Measurements from ENCODE around the gene HACL1. TPM values are rescaled to one million over a fixed set of nuclear protein-coding genes. Genes with fewer than 3 reads are reported as not detected.
"Not testable (repeated sequence)": the region's sequence is repeated elsewhere in the genome, so short reads cannot be mapped to it uniquely, and the experiment has no call there.

The HACL1 gene
- total RNA-seq, 1 donor from 2014 or later: 19.3 TPM

- intact Hi-C loops (cut with micrococcal nuclease): no loop called here
- peaks cover 44% of the 10 kb centered on the region for H3K36me3 Mint-ChIP-seq (ENCODE audit: low read depth)
- H3K4me1 Mint-ChIP-seq: peaks cover 15% of the 10 kb centered on the region
- H3K4me3 Mint-ChIP-seq: no peak overlapping the region
- peaks cover 2% of the 10 kb centered on the region for H3K27me3 Mint-ChIP-seq
- H3K9me3 Mint-ChIP-seq: peaks cover 15% of the 10 kb centered on the region
- no peak for DNase-seq
- no peak overlapping the region for H3K27ac Mint-ChIP-seq
These were observed 51.5 kb downstream of the HACL1 start for GRCh38 chr3:15549846-15550245.

- no peak overlapping the region for H3K27ac Mint-ChIP-seq
- no peak for DNase-seq
- H3K27me3 Mint-ChIP-seq: peaks cover 2% of the 10 kb centered on the region
- peaks cover 15% of the 10 kb centered on the region for H3K9me3 Mint-ChIP-seq
- peaks cover 25% of the 10 kb centered on the region for H3K36me3 Mint-ChIP-seq (ENCODE audit: low read depth)
- peaks cover 37% of the 10 kb centered on the region for H3K4me1 Mint-ChIP-seq
- intact Hi-C loops (cut with micrococcal nuclease): no loop called here
- H3K4me3 Mint-ChIP-seq: no peak overlapping the region
These were observed 58.8 kb downstream of the HACL1 start for GRCh38 chr3:15542614-15543013.

GRCh38 chr3:15541371-15541770 is 60.0 kb downstream of the HACL1 start:
- H3K27me3 Mint-ChIP-seq: peaks cover 2% of the 10 kb centered on the region
- no peak overlapping the region for H3K4me3 Mint-ChIP-seq
- peaks cover 9% of the 10 kb centered on the region for H3K9me3 Mint-ChIP-seq

GRCh38 chr3:15539066-15539465 is 62.3 kb downstream of the HACL1 start:
- intact Hi-C loops (cut with micrococcal nuclease): loop anchor here (5.0 to 10.0 kb wide), 3 partner anchors 112 to 267 kb away; partner anchors contain the start of genes EAF1 and METTL6
- Mint-ChIP-seq H3K4me1 (peaks cover 63% of the 10 kb centered on the region), H3K9me3 (no peaks in the 10 kb centered on the region)

More at GRCh38 chr3:15541371-15541770, 60.0 kb downstream of the HACL1 start:
- intact Hi-C loops (cut with micrococcal nuclease): no loop called here
- H3K27ac Mint-ChIP-seq: no peak overlapping the region
- peaks cover 48% of the 10 kb centered on the region for H3K4me1 Mint-ChIP-seq
- no peak for DNase-seq
- H3K36me3 Mint-ChIP-seq (ENCODE audit: low read depth): peaks cover 21% of the 10 kb centered on the region

GRCh38 chr3:15538345-15538744 is 63.0 kb downstream of the HACL1 start:
- no peak for DNase-seq
- H3K4me3 Mint-ChIP-seq: peak overlapping the region; percentile 2
- H3K36me3 Mint-ChIP-seq (ENCODE audit: low read depth): peaks cover 13% of the 10 kb centered on the region
- intact Hi-C loops (cut with micrococcal nuclease): loop anchor here (5.0 to 10.0 kb wide), 3 partner anchors 111 to 266 kb away; partner anchors contain the start of genes EAF1 and METTL6
- peaks cover 60% of the 10 kb centered on the region for H3K4me1 Mint-ChIP-seq
- H3K9me3 Mint-ChIP-seq: no peaks in the 10 kb centered on the region
- H3K27ac Mint-ChIP-seq: peak overlapping the region; percentile 30
- H3K27me3 Mint-ChIP-seq: no peaks in the 10 kb centered on the region

More at GRCh38 chr3:15539066-15539465, 62.3 kb downstream of the HACL1 start:
- no peak overlapping the region for H3K27ac Mint-ChIP-seq
- H3K36me3 Mint-ChIP-seq (ENCODE audit: low read depth): peaks cover 13% of the 10 kb centered on the region
- no peak for DNase-seq
- no peaks in the 10 kb centered on the region for H3K27me3 Mint-ChIP-seq
- no peak overlapping the region for H3K4me3 Mint-ChIP-seq

- H3K9me3 Mint-ChIP-seq: no peaks in the 10 kb centered on the region
- H3K36me3 Mint-ChIP-seq (ENCODE audit: low read depth): peaks cover 11% of the 10 kb centered on the region
- intact Hi-C loops (cut with micrococcal nuclease): loop anchor here (5.0 to 10.0 kb wide), 3 partner anchors 110 to 265 kb away; partner anchors contain the start of genes EAF1 and METTL6
- peaks cover 62% of the 10 kb centered on the region for H3K4me1 Mint-ChIP-seq
- peak overlapping the region; percentile 91 for H3K27ac Mint-ChIP-seq
- peak; percentile 77 for DNase-seq
- H3K4me3 Mint-ChIP-seq: peak overlapping the region; percentile 76
- no peaks in the 10 kb centered on the region for H3K27me3 Mint-ChIP-seq
These were observed 64.5 kb downstream of the HACL1 start for GRCh38 chr3:15536856-15537255.

- peaks cover 54% of the 10 kb centered on the region for H3K4me1 Mint-ChIP-seq
These were observed 65.6 kb downstream of the HACL1 start for GRCh38 chr3:15535732-15536131.

GRCh38 chr3:15532614-15533013 is 68.8 kb downstream of the HACL1 start:
- H3K36me3 Mint-ChIP-seq (ENCODE audit: low read depth); DNase-seq; H3K27ac Mint-ChIP-seq; H3K9me3 Mint-ChIP-seq; H3K27me3 Mint-ChIP-seq; H3K4me3 Mint-ChIP-seq: not testable (repeated sequence)
- peaks cover 56% of the 10 kb centered on the region for H3K4me1 Mint-ChIP-seq
- intact Hi-C loops (cut with micrococcal nuclease): loop anchor here (10.0 kb wide), 1 partner anchor 212 kb away; no protein-coding TSS in a partner anchor

More at GRCh38 chr3:15535732-15536131, 65.6 kb downstream of the HACL1 start:
- peak; percentile 86 for DNase-seq
- Mint-ChIP-seq H3K27me3 (no peaks in the 10 kb centered on the region), H3K4me3 (peak overlapping the region; percentile 76), H3K36me3 (ENCODE audit: low read depth) (peaks cover 8% of the 10 kb centered on the region), H3K27ac (peak overlapping the region; percentile 91), H3K9me3 (no peaks in the 10 kb centered on the region)
- intact Hi-C loops (cut with micrococcal nuclease): loop anchor here (1.0 to 10.0 kb wide), 5 partner anchors 21 to 263 kb away; partner anchors contain the start of genes EAF1 and METTL6

GRCh38 chr3:15531346-15531745 is 70.0 kb downstream of the HACL1 start:
- Mint-ChIP-seq H3K4me1 (peaks cover 45% of the 10 kb centered on the region), H3K36me3 (ENCODE audit: low read depth) (no peaks in the 10 kb centered on the region), H3K27ac (no peak overlapping the region), H3K27me3 (no peaks in the 10 kb centered on the region), H3K4me3 (no peak overlapping the region), H3K9me3 (no peaks in the 10 kb centered on the region)
- no peak for DNase-seq
- intact Hi-C loops (cut with micrococcal nuclease): loop anchor here (10.0 kb wide), 1 partner anchor 213 kb away; no protein-coding TSS in a partner anchor

- Mint-ChIP-seq H3K4me1 (peaks cover 26% of the 10 kb centered on the region), H3K9me3 (no peaks in the 10 kb centered on the region), H3K4me3 (peak overlapping the region; percentile 1), H3K36me3 (ENCODE audit: low read depth) (no peaks in the 10 kb centered on the region), H3K27ac (peak overlapping the region; percentile 23), H3K27me3 (no peaks in the 10 kb centered on the region)
- intact Hi-C loops (cut with micrococcal nuclease): no loop called here
- DNase-seq: no peak
These were observed 72.4 kb downstream of the HACL1 start for GRCh38 chr3:15528854-15529537.

- intact Hi-C loops (cut with micrococcal nuclease): no loop called here
- Mint-ChIP-seq H3K27ac (no peak overlapping the region), H3K9me3 (no peaks in the 10 kb centered on the region), H3K4me1 (peaks cover 24% of the 10 kb centered on the region), H3K27me3 (no peaks in the 10 kb centered on the region), H3K36me3 (ENCODE audit: low read depth) (no peaks in the 10 kb centered on the region), H3K4me3 (no peak overlapping the region)
- no peak for DNase-seq
These were observed 74.3 kb downstream of the HACL1 start for GRCh38 chr3:15527031-15527459.

GRCh38 chr3:15525790-15526189 is 75.6 kb downstream of the HACL1 start:
- H3K9me3 Mint-ChIP-seq: no peaks in the 10 kb centered on the region
- intact Hi-C loops (cut with micrococcal nuclease): loop anchor here (2.0 kb wide), 1 partner anchor 59 kb away; no protein-coding TSS in a partner anchor
- DNase-seq: no peak

GRCh38 chr3:15523660-15524417 is 77.5 kb downstream of the HACL1 start:
- Mint-ChIP-seq H3K4me1 (peaks cover 27% of the 10 kb centered on the region), H3K4me3 (no peak overlapping the region), H3K27ac (no peak overlapping the region), H3K27me3 (peaks cover 4% of the 10 kb centered on the region), H3K36me3 (ENCODE audit: low read depth) (no peaks in the 10 kb centered on the region), H3K9me3 (no peaks in the 10 kb centered on the region)
- no peak for DNase-seq
- intact Hi-C loops (cut with micrococcal nuclease): loop anchor here (2.0 kb wide), 1 partner anchor 61 kb away; no protein-coding TSS in a partner anchor

More at GRCh38 chr3:15525790-15526189, 75.6 kb downstream of the HACL1 start:
- no peak overlapping the region for H3K27ac Mint-ChIP-seq
- H3K27me3 Mint-ChIP-seq: peaks cover 4% of the 10 kb centered on the region
- H3K4me1 Mint-ChIP-seq: peaks cover 32% of the 10 kb centered on the region
- no peak overlapping the region for H3K4me3 Mint-ChIP-seq
- no peaks in the 10 kb centered on the region for H3K36me3 Mint-ChIP-seq (ENCODE audit: low read depth)
